Activated naive CD8-positive, alpha-beta T cell (primary cell): Measurements from ENCODE around the gene SPSB4.

ENCODE experiments used
- H3K27ac Mint-ChIP-seq: one replicate; pipeline ENCODE4 v1.8.0; 2021; ENCODE audit warnings: mixed read lengths
- H3K27me3 Mint-ChIP-seq: one replicate; pipeline ENCODE4 v1.8.0; 2021; ENCODE audit warnings: mixed read lengths
- H3K36me3 Mint-ChIP-seq: one replicate; pipeline ENCODE4 v1.8.0; 2021; ENCODE audit warnings: mixed read lengths
- H3K4me1 Mint-ChIP-seq: one replicate; pipeline ENCODE4 v1.8.0; 2021; ENCODE audit warnings: low read depth, mixed read lengths
- H3K4me3 Mint-ChIP-seq: one replicate; pipeline ENCODE4 v1.8.0; 2021; ENCODE audit warnings: mild to moderate bottlenecking, mixed read lengths
- H3K9me3 Mint-ChIP-seq: one replicate; pipeline ENCODE4 v1.8.0; 2021; ENCODE audit warnings: low read depth, mixed read lengths

SPSB4 gene

DNA sequence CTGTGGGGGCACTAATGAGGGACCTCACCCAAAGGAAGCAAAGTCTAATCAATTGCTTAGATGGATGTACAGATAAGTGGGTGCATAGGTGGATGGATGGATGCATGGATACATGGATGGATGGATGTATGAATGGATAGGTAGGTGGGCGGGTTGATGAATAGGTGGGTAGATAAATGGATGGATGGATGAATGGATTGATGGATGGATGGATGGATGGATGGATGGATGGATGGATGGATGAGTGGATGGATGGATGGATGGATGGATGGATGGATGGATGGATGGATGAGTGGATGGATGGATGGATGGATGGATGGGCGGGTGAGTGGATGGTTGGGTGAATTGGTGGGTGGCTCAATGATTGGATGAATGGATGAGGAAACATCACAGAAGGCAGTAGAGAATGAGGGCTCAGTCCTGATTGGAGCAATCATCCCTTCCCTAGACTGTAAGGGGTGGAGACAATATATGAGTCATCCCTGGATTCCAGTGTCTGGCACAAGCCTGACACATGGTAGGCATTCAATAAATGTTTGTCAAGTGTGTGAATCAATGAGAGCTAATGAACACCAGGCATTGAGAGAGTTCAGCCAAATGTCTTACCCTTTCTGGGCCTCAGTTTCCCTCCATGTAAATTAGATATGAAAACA, 140.1 kb downstream of the SPSB4 start:
- Mint-ChIP-seq H3K27me3 (peaks cover 4% of the 10 kb centered on the region), H3K27ac (no peak overlapping the region), H3K4me1 (peaks cover 10% of the 10 kb centered on the region), H3K9me3 (peaks cover 4% of the 10 kb centered on the region), H3K36me3 (peaks cover 4% of the 10 kb centered on the region), H3K4me3 (no peak overlapping the region)

- H3K4me3 Mint-ChIP-seq = no peak overlapping the region
- H3K9me3 Mint-ChIP-seq = peaks cover 9% of the 10 kb centered on the region
- H3K4me1 Mint-ChIP-seq = peaks cover 10% of the 10 kb centered on the region
- H3K36me3 Mint-ChIP-seq = peaks cover 6% of the 10 kb centered on the region
- H3K27ac Mint-ChIP-seq = no peak overlapping the region
- peaks cover 4% of the 10 kb centered on the region for H3K27me3 Mint-ChIP-seq
Measured at GRCh38 chr3:141192345-141192744, 141.2 kb downstream of the SPSB4 start.

- H3K27me3 Mint-ChIP-seq = peaks cover 4% of the 10 kb centered on the region
- no peak overlapping the region for H3K4me3 Mint-ChIP-seq
- peaks cover 10% of the 10 kb centered on the region for H3K4me1 Mint-ChIP-seq
- H3K27ac Mint-ChIP-seq = no peak overlapping the region
- H3K9me3 Mint-ChIP-seq = peaks cover 9% of the 10 kb centered on the region
- peaks cover 6% of the 10 kb centered on the region for H3K36me3 Mint-ChIP-seq
Measured at GRCh38 chr3:141193066-141193830, 142.1 kb downstream of the SPSB4 start.
